Astrocyte (in vitro differentiated cells and primary cell): ENCODE data around the gene ATRN.

Experiments used
- EZH2 ChIP-seq: IDR thresholded peaks from 2 replicates; pipeline ENCODE4 v1.6.1; 2012; ENCODE audit warnings: mild to moderate bottlenecking, low read length, inconsistent platforms; ENCODE audit not compliant: insufficient read depth
- TF ChIP-seq, protein P1 (sequence below): IDR thresholded peaks from 2 replicates; pipeline ENCODE4 v1.5.1; 2011; ENCODE audit warnings: low read depth, mild to moderate bottlenecking, inconsistent platforms, low read length, moderate library complexity; ENCODE audit not compliant: insufficient read depth

DNA sequence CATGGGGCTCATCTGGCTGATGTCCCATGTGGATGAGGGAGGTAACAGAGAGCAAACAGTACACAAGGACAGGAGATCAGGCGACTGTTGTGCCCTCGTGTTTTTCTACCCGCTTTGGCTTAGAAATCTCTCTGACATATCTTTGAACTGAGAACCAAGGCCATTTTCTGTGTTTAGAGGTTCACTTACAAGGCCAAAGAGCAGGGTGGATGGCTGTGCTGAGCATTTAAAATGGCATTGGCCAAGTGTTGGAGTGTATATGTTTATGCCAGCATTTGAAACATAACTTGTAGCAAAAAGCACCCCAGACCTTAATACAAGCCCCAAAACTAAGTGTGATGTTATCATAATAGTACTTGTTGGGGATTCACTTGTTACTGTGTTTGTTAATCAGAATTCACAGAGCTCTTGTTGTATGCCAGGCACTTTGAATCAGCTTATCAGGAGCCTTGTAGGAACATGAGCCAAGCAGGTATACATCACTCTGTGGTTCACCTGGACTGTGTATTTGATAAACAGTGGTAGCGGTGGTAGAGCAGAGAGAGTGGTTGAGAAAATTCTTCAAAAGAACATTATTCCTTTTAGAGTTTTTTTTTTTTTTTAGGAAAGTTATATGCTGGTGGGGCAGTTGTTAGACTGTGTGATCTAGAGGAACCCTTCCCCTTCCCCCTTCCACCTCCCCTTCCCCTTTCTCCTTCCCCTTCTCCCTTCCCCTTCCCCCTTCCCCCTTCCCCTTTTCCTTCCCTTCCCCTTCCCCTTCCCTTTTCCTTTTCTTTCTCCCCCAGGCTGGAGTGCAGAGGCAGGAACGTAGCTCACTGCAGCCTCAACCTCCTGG lies 71.3 kb downstream of the ATRN start:
- TF ChIP-seq, protein P1, sequence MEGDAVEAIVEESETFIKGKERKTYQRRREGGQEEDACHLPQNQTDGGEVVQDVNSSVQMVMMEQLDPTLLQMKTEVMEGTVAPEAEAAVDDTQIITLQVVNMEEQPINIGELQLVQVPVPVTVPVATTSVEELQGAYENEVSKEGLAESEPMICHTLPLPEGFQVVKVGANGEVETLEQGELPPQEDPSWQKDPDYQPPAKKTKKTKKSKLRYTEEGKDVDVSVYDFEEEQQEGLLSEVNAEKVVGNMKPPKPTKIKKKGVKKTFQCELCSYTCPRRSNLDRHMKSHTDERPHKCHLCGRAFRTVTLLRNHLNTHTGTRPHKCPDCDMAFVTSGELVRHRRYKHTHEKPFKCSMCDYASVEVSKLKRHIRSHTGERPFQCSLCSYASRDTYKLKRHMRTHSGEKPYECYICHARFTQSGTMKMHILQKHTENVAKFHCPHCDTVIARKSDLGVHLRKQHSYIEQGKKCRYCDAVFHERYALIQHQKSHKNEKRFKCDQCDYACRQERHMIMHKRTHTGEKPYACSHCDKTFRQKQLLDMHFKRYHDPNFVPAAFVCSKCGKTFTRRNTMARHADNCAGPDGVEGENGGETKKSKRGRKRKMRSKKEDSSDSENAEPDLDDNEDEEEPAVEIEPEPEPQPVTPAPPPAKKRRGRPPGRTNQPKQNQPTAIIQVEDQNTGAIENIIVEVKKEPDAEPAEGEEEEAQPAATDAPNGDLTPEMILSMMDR = no peak
- TF ChIP-seq EZH2 = no peak
